HG03342 (cell line): ENCODE measurements around the gene LCNL1.

Experiments
- ATAC-seq: cut with Tn5 transposase; IDR thresholded peaks from one replicate; pipeline ENCODE4 v1.9.1; 2021; ENCODE audit warnings: mild to moderate bottlenecking, moderate library complexity; ENCODE audit not compliant: unreplicated experiment

LCNL1 gene

GRCh38 chr9:136958473-136958872 is 24.3 kb upstream of the LCNL1 start:
- no peak for ATAC-seq

GRCh38 chr9:136958898-136959850 is 23.6 kb upstream of the LCNL1 start:
- no peak for ATAC-seq

GRCh38 chr9:136960212-136960937 is 22.4 kb upstream of the LCNL1 start:
- no peak for ATAC-seq

- ATAC-seq, result no peak
Measured at GRCh38 chr9:136960938-136961275, 21.9 kb upstream of the LCNL1 start.

GRCh38 chr9:136961279-136962065 is 21.3 kb upstream of the LCNL1 start:
- no peak for ATAC-seq

- no peak for ATAC-seq
Measured at GRCh38 chr9:136962163-136962562, 20.6 kb upstream of the LCNL1 start.

- ATAC-seq, result no peak
Measured at GRCh38 chr9:136962701-136963248, 20.0 kb upstream of the LCNL1 start.

- no peak for ATAC-seq
Measured at GRCh38 chr9:136963341-136963740, 19.5 kb upstream of the LCNL1 start.

GRCh38 chr9:136963751-136964150 is 19.0 kb upstream of the LCNL1 start:
- ATAC-seq, result no peak

GRCh38 chr9:136964171-136964689 is 18.6 kb upstream of the LCNL1 start:
- ATAC-seq, result no peak

GRCh38 chr9:136964833-136965422 is 17.9 kb upstream of the LCNL1 start:
- ATAC-seq, result no peak

- ATAC-seq, result no peak
Measured at GRCh38 chr9:136965771-136966484, 16.9 kb upstream of the LCNL1 start.

GRCh38 chr9:136968333-136969127 is 14.3 kb upstream of the LCNL1 start:
- no peak for ATAC-seq

GRCh38 chr9:136969150-136969549 is 13.6 kb upstream of the LCNL1 start:
- no peak for ATAC-seq

GRCh38 chr9:136969774-136970173 is 13.0 kb upstream of the LCNL1 start:
- ATAC-seq, result no peak

GRCh38 chr9:136970361-136970760 is 12.4 kb upstream of the LCNL1 start:
- no peak for ATAC-seq

GRCh38 chr9:136971746-136972145 is 11.0 kb upstream of the LCNL1 start:
- no peak for ATAC-seq

- ATAC-seq, result no peak
Measured at GRCh38 chr9:136972335-136972734, 10.5 kb upstream of the LCNL1 start.

- ATAC-seq, result no peak
Measured at GRCh38 chr9:136972743-136973142, 10.1 kb upstream of the LCNL1 start.
